IMR-90 (cell line): ENCODE data around the gene GPR62. TPM values are rescaled to one million over a fixed set of nuclear protein-coding genes. Genes with fewer than 3 reads are reported as not detected.

Experiments
- ATAC-seq: fragments of 200-7000 bp; cut with Tn5 transposase; 2 replicates; pipeline ENCODE4 v1.9.1; 2020; ENCODE audit warnings: low read depth, mild to moderate bottlenecking, moderate library complexity
- BruUV-seq: library from RNA; stranded (reverse); fragments of 400-500 nt; replicated peaks from 2 replicates; lab custom pipeline; 2021; lab: Mats Ljungman, UMichigan
- CTCF ChIA-PET: fragments of 300-600 bp; formaldehyde crosslinking; extraction: SDS; loops from one replicate; lab custom pipeline; 2021; ENCODE audit warnings: antibody characterized with exemption; lab: Yijun Ruan, JAX
- POLR2A ChIA-PET: fragments of 300-600 bp; sonication (Branson Sonifier 250); formaldehyde crosslinking; loops from one replicate; lab custom pipeline; 2022; ENCODE audit warnings: antibody characterized with exemption; ENCODE audit not compliant: unreplicated experiment; lab: Charles Lee
- DNase-seq: peaks from one replicate; pipeline ENCODE4 v3.0.0; 2013
- H2AFZ ChIP-seq: replicated peaks from 2 replicates; pipeline ENCODE3; 2013; ENCODE audit warnings: low read length, mild to moderate bottlenecking; ENCODE audit not compliant: poor library complexity
- H2AK5ac ChIP-seq: 2 replicates; pipeline ENCODE4 v1.6.1; 2013; ENCODE audit warnings: low read depth, low read length, inconsistent platforms
- H2AK9ac ChIP-seq: replicated peaks from 2 replicates; pipeline ENCODE3; 2013; ENCODE audit warnings: mild to moderate bottlenecking, low read depth, low read length, moderate library complexity; ENCODE audit not compliant: poor library complexity
- H2BK120ac ChIP-seq: 2 replicates; pipeline ENCODE4 v1.6.1; 2013; ENCODE audit warnings: low read depth, low read length, inconsistent platforms
- H2BK15ac ChIP-seq: 3 replicates; pipeline ENCODE4 v1.6.1; 2013; ENCODE audit warnings: low read depth, low read length, inconsistent platforms
- H2BK20ac ChIP-seq: 2 replicates; pipeline ENCODE4 v1.6.1; 2013; ENCODE audit warnings: low read depth, mild to moderate bottlenecking, inconsistent platforms, low read length, moderate library complexity
- H2BK5ac ChIP-seq: 2 replicates; pipeline ENCODE4 v1.6.1; 2013; ENCODE audit warnings: mild to moderate bottlenecking, low read depth, low read length, inconsistent platforms; ENCODE audit not compliant: poor library complexity, severe bottlenecking
- H3K14ac ChIP-seq: replicated peaks from 2 replicates; pipeline ENCODE4 v1.6.1; 2013; ENCODE audit warnings: low read depth, low read length, inconsistent platforms
- H3K18ac ChIP-seq: 2 replicates; pipeline ENCODE4 v1.6.1; 2013; ENCODE audit warnings: low read depth, low read length, control low read depth
- H3K23ac ChIP-seq: 2 replicates; pipeline ENCODE4 v1.6.1; 2013; ENCODE audit warnings: low read depth, low read length, inconsistent platforms
- H3K27ac ChIP-seq: 2 replicates; pipeline ENCODE4 v1.5.1; 2013; ENCODE audit warnings: mild to moderate bottlenecking, control low read depth, low read length; ENCODE audit not compliant: insufficient read depth
- H3K27me3 ChIP-seq: 2 replicates; pipeline ENCODE4 v1.6.1; 2013; ENCODE audit warnings: low read length; ENCODE audit not compliant: control insufficient read depth, insufficient read depth
- H3K36me3 ChIP-seq: 2 replicates; pipeline ENCODE4 v1.6.1; 2013; ENCODE audit warnings: low read length, mixed read lengths; ENCODE audit not compliant: control insufficient read depth, insufficient read depth
- H3K4ac ChIP-seq: 2 replicates; pipeline ENCODE4 v1.6.1; 2013; ENCODE audit warnings: low read depth, low read length, inconsistent platforms
- H3K4me1 ChIP-seq: 2 replicates; pipeline ENCODE4 v1.6.1; 2013; ENCODE audit warnings: low read length, mixed read lengths; ENCODE audit not compliant: control insufficient read depth, insufficient read depth
- H3K4me2 ChIP-seq: 2 replicates; pipeline ENCODE4 v1.6.1; 2013; ENCODE audit warnings: low read depth, mild to moderate bottlenecking, control low read depth, low read length, moderate library complexity
- H3K4me3 ChIP-seq: 2 replicates; pipeline ENCODE4 v1.5.1; 2013; ENCODE audit warnings: low read depth, mild to moderate bottlenecking, control low read depth, low read length, moderate library complexity; ENCODE audit not compliant: insufficient read depth
- H3K56ac ChIP-seq: 2 replicates; pipeline ENCODE4 v1.6.1; 2013; ENCODE audit warnings: low read length, inconsistent platforms; ENCODE audit not compliant: insufficient read depth; ENCODE audit errors: extremely low read depth
- H3K79me1 ChIP-seq, 2 experiments: 2 replicates each; pipeline ENCODE4 v1.6.1; 2013; ENCODE audit warnings: low read length in 2 of 2, inconsistent platforms in 1 of 2, low read depth in 1 of 2
- H3K9ac ChIP-seq: 2 replicates; pipeline ENCODE4 v1.6.1; 2013; ENCODE audit warnings: low read depth, low read length, control low read depth
- H3K9me1 ChIP-seq: 2 replicates; pipeline ENCODE4 v1.6.1; 2013; ENCODE audit warnings: low read length, inconsistent platforms; ENCODE audit not compliant: insufficient read depth
- H3K9me3 ChIP-seq: 2 replicates; pipeline ENCODE4 v1.6.1; 2013; ENCODE audit warnings: low read length; ENCODE audit not compliant: control insufficient read depth, insufficient read depth
- H4K20me1 ChIP-seq: 2 replicates; pipeline ENCODE4 v1.6.1; 2013; ENCODE audit warnings: low read length, inconsistent platforms; ENCODE audit not compliant: insufficient read depth
- H4K5ac ChIP-seq: 2 replicates; pipeline ENCODE4 v1.6.1; 2013; ENCODE audit warnings: mild to moderate bottlenecking, low read depth, low read length, control low read depth
- H4K8ac ChIP-seq, 2 experiments: 2 replicates each; pipeline ENCODE4 v1.6.1; 2013; ENCODE audit warnings: low read depth in 2 of 2, low read length in 2 of 2, control low read depth in 1 of 2, inconsistent platforms in 1 of 2
- H4K91ac ChIP-seq: 2 replicates; pipeline ENCODE4 v1.6.1; 2013; ENCODE audit warnings: low read depth, low read length, inconsistent platforms; ENCODE audit not compliant: insufficient read depth
- BHLHE40 ChIP-seq: fragments of 150-350 bp; IDR thresholded peaks from 2 replicates; pipeline ENCODE4 v1.6.1; 2016; ENCODE audit warnings: mild to moderate bottlenecking, low read depth, low read length
- CEBPB ChIP-seq: IDR thresholded peaks from 2 replicates; pipeline ENCODE4 v1.6.1; 2012; ENCODE audit warnings: low read depth, low read length, improper control_type of control experiment
- CHD1 ChIP-seq: IDR thresholded peaks from 2 replicates; pipeline ENCODE4 v1.6.1; 2012; ENCODE audit warnings: low read depth, low read length, improper control_type of control experiment
- CTCF ChIP-seq: conservative IDR thresholded peaks from 2 replicates; pipeline ENCODE4 v1.5.1; 2012; ENCODE audit warnings: mild to moderate bottlenecking, low read depth, low read length, improper control_type of control experiment
- FOS ChIP-seq: fragments of 150-350 bp; IDR thresholded peaks from 2 replicates; pipeline ENCODE4 v1.6.1; 2016; ENCODE audit warnings: low read depth, low read length
- MAFK ChIP-seq: IDR thresholded peaks from 2 replicates; pipeline ENCODE4 v1.6.1; 2012; ENCODE audit warnings: low read depth, low read length, improper control_type of control experiment
- MAZ ChIP-seq: IDR thresholded peaks from 2 replicates; pipeline ENCODE4 v1.6.1; 2012; ENCODE audit warnings: low read depth, mild to moderate bottlenecking, low read length, improper control_type of control experiment, moderate library complexity, borderline replicate concordance
- MXI1 ChIP-seq: IDR thresholded peaks from 2 replicates; pipeline ENCODE4 v1.6.1; 2012; ENCODE audit warnings: low read depth, mild to moderate bottlenecking, low read length, moderate library complexity, borderline replicate concordance
- NFE2L2 ChIP-seq: fragments of 150-350 bp; IDR thresholded peaks from 2 replicates; pipeline ENCODE4 v1.6.1; 2016; ENCODE audit warnings: low read depth, mild to moderate bottlenecking, low read length
- POLR2A ChIP-seq: IDR thresholded peaks from 2 replicates; pipeline ENCODE4 v1.6.1; 2012; ENCODE audit warnings: mild to moderate bottlenecking, low read depth, low read length
- RAD21 ChIP-seq: IDR thresholded peaks from 2 replicates; pipeline ENCODE4 v1.6.1; 2012; ENCODE audit warnings: low read length, improper control_type of control experiment
- RCOR1 ChIP-seq: IDR thresholded peaks from 2 replicates; pipeline ENCODE4 v1.6.1; 2012; ENCODE audit warnings: mild to moderate bottlenecking, low read length, improper control_type of control experiment; ENCODE audit not compliant: insufficient replicate concordance
- RFX5 ChIP-seq: IDR thresholded peaks from 2 replicates; pipeline ENCODE4 v1.8.0; 2012; ENCODE audit warnings: low read depth, mild to moderate bottlenecking, low read length, moderate library complexity
- SMC3 ChIP-seq: fragments of 150-350 bp; IDR thresholded peaks from 2 replicates; pipeline ENCODE4 v1.6.1; 2016; ENCODE audit warnings: low read depth, mild to moderate bottlenecking, antibody characterized with exemption, low read length, moderate library complexity
- WGBS, 2 experiments: methylation state at CpG; one replicate each; pipeline versions ENCODE4 v1.1.5 to v1.1.7; 2013; ENCODE audit warnings: missing lambda C conversion rate in 2 of 2; ENCODE audit not compliant: insufficient read length in 1 of 2; ENCODE audit errors: extremely low coverage in 2 of 2; 5-methylcytosine and 5-hydroxymethylcytosine counted together
- dilution Hi-C: fragments of 300-500 bp; cut with HindIII; formaldehyde crosslinking; loops from one replicate; pipeline ENCODE4 v1.14.3; 2018; ENCODE audit warnings: low sequenced_read_pairs; ENCODE audit not compliant: unreplicated experiment
- in situ Hi-C: fragments of 300-500 bp; cut with MboI; formaldehyde crosslinking; loops from 3 replicates; pipeline ENCODE4 v1.14.3; 2019; ENCODE audit warnings: low sequenced_read_pairs, inconsistent platforms, mixed read lengths
- intact Hi-C: fragments of 100-400 bp; cut with micrococcal nuclease; formaldehyde crosslinking; loops from 2 replicates; pipeline ENCODE4 v1.10.0; 2022
- polyA plus RNA-seq, 3 experiments: library from polyadenylated mRNA; depleted of rRNA; stranded (reverse); fragments of >200 nt; gene quantifications; 2 replicates each; pipeline ENCODE4 v1.2.3, GENCODE V29; 2012; ENCODE audit warnings: low replicate concordance in 1 of 3
- total RNA-seq: library from RNA; depleted of rRNA; stranded (reverse); fragments of >200 nt; gene quantifications from 2 replicates; pipeline ENCODE4 v1.2.3, GENCODE V29; 2012

GPR62 gene
- total and polyA plus RNA-seq, 2 of the 4 experiments (the other 2 are of a cell fraction): under 0.01 TPM; not detected in 1

DNA sequence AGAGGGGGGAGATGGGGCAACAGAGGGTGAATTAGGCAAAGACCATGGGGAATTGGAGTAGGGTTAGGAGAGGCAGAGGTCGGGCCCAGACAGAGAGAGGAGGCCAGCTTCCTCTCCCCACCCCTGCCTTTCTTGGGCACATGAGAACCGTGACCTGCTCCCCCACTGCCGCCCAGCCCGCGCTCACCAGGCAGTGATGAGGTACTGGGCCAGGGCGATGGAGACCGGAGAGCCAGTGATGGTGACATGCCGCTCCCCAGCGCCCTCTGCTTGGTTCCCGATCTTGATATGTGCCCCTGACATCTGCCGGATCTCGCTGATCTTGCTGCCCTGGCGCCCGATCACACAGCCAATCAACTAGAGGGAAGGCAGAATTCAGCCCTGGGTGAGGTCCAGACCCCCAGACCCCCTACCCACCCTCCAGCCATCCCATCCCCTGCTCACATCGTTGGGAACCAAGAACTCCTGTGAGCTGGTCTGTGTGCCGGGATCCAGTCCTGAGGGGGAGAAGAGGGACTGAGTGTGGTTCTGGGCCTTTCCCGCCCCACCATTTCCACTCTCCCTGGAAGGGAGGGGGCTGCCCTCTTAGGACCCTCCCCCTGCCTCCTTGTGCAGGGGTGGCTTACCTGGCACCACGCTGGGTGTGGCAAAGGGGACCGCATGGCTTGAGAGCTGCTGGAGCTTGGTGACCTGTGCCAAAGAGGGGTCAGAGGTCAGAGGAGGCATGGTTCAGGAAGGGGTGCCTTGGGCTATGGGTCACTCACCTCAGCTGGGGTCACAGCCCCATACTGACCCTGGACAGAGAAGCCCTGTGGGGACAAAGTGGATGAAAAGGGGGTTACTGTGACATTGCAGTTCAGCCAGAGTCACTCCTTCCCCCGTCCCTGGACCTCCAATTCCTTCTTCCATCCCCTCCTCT is 3.7 kb downstream of the GPR62 start:
- H2AFZ ChIP-seq: no peak overlapping the region
- ChIA-PET POLR2A (no interaction called here), CTCF (no interaction called here)
- BruUV-seq: no TSS peak
- H4K91ac ChIP-seq: no peak overlapping the region
- no peak overlapping the region for H3K27ac ChIP-seq
- no peak overlapping the region for H2BK20ac ChIP-seq
- no peak overlapping the region for H4K8ac ChIP-seq
- H3K18ac ChIP-seq: no peak overlapping the region
- ATAC-seq (no peak), DNase-seq (no peak)
- in situ Hi-C loops: loop anchor here (25.0 kb wide), 1 partner anchor 1622 kb away; the partner anchor contains the start of genes RASSF1, TUSC2 and ZMYND10
- H3K23ac ChIP-seq: no peak overlapping the region
- peaks cover 20% of the 10 kb centered on the region; the same call in 1 of the 2 replicates for H4K20me1 ChIP-seq
- no peak overlapping the region for H3K4me2 ChIP-seq
- H2AK5ac ChIP-seq: no peak overlapping the region
- H2AK9ac ChIP-seq: peak overlapping the region; percentile 19
- TF ChIP-seq CTCF (no peak), RCOR1 (no peak), MAZ (no peak), CHD1 (no peak), BHLHE40 (no peak), RFX5 (no peak), MAFK (no peak), POLR2A (no peak), SMC3 (no peak), FOS (no peak), RAD21 (no peak), MXI1 (no peak), CEBPB (no peak), NFE2L2 (no peak)
- peaks cover 32% of the 10 kb centered on the region for H3K36me3 ChIP-seq
- H3K9me3 ChIP-seq: no peaks in the 10 kb centered on the region
- dilution Hi-C loops: no loop called here
- H3K9me1 ChIP-seq: peaks cover 2% of the 10 kb centered on the region; the same call in 1 of the 2 replicates
- H2BK5ac ChIP-seq: no peak overlapping the region
- H3K4me1 ChIP-seq: peaks cover 4% of the 10 kb centered on the region
- no peak overlapping the region for H2BK120ac ChIP-seq
- intact Hi-C loops: no loop called here
- no peak overlapping the region for H3K9ac ChIP-seq
- no peaks in the 10 kb centered on the region for H3K27me3 ChIP-seq
- H4K5ac ChIP-seq: no peak overlapping the region
- H2BK15ac ChIP-seq: no peak overlapping the region
- no peak overlapping the region for H3K4ac ChIP-seq
- H3K56ac ChIP-seq: no peak overlapping the region
- H3K4me3 ChIP-seq: no peak overlapping the region
- 95% methylated on average over 11 of the region's 20 CpGs; no CpG with 5 or more reads in 1 of the 2 experiments for WGBS, 2 experiments
- no peak overlapping the region for H3K14ac ChIP-seq
- peaks cover 8 to 24% of the 10 kb centered on the region in 2 experiments for H3K79me1 ChIP-seq
